NK-92 (cell line): ENCODE results near the gene LPP.

ENCODE experiments used
- DNase-seq: peaks from one replicate; lab custom pipeline; 2025; ENCODE audit not compliant: unreplicated experiment; lab: John Stamatoyannopoulos, UW

Gene LPP

GRCh38 chr3:188926741-188927511, 773.0 kb downstream of the LPP start:
- DNase-seq, result no peak

DNA sequence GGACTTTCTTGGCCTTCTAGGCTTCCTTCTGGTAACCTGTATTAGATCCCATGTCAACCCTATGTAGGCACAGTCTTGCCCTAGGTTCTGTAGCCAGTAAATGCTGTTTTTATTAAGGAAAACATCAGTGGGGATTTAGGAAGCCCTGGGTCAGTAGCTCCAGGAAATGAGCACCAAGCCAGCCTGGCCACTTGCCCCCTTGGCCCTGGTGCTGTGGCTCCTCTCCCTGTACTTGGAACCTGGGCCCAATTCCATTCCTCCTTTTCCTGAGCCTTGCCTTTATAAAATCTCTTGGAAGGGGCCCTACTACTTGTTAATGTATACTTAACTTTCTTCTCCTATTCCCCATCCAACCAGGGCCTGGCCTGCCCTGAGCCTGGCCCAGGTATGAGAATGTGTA, 774.0 kb downstream of the LPP start:
- DNase-seq, result no peak

GRCh38 chr3:188929137-188929536, 775.2 kb downstream of the LPP start:
- no peak for DNase-seq

- no peak for DNase-seq
These were observed 777.1 kb downstream of the LPP start for GRCh38 chr3:188931036-188931435.

DNA sequence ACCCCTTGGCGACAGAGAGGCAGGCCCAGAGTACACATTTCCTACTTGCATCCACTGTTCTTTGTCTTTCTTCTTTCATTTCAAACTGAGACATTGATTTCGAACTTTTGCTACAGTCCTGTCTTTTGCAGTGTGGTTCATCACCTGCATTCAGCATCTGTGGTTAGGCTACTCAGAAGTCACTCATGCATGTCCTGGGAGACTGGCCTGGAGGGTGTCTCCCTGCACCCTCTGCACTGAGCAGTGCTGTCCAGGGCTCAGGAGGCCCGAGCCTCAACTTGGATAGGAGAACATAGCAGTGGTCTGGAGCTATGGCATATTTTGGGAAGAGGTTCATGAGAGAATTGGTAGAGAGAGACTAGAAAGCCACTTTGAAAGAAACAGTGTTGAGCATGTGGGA, 777.6 kb downstream of the LPP start:
- no peak for DNase-seq

GRCh38 chr3:188934989-188935388, 781.0 kb downstream of the LPP start:
- DNase-seq, result no peak

GRCh38 chr3:188936597-188937107, 782.7 kb downstream of the LPP start:
- no peak for DNase-seq

GRCh38 chr3:188937389-188937788, 783.4 kb downstream of the LPP start:
- DNase-seq, result no peak

- DNase-seq, result no peak
These were observed 785.0 kb downstream of the LPP start for GRCh38 chr3:188938999-188939398.

DNA sequence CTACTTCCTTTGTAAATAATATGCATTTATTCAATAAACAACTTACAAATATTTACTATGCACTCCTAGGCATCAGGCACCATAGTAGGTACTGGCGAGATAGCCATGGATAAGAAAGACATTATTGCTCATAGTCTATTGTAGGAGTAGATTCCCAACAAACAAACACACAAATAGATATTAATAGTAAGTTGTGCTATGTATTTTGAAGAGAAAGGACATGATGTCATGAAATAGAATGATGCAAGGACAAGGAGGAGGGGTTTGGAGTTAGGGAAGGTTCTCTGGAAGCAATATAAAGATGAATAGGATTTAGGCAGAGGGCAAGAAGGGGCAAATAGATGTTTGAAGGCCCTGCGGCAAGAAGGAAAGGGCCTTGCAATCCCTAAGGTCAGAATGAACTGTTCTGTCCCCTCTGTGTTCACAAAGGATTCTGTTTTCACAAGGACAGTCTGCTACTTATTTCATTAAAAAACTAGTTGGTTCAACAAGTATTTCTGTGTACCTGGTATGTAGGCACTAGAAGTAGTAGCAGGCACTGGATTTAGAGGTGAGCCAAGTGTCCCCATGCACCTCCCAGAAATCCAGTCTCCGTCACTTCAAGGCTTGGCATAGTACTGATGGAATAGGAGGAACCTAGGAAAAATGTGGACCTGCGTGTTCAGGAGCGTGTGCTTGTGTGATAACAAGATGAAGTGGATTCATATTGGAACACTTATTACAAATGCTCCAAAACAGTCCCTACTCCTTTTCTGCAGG, 786.0 kb downstream of the LPP start:
- DNase-seq, result no peak
